Mammary epithelial cell (primary cell): ENCODE results near the gene GNAS-AS1.

Source experiments
- EZH2 ChIP-seq: IDR thresholded peaks from 2 replicates; pipeline ENCODE4 v1.6.1; 2012; ENCODE audit warnings: low read length, inconsistent platforms, borderline replicate concordance
- TF ChIP-seq, protein P1 (sequence below), 2 donors: IDR thresholded peaks in 1 of 2; conservative IDR thresholded peaks in 1 of 2; 2 replicates each; pipeline ENCODE4 v1.5.1; 2011 to 2012; ENCODE audit warnings: inconsistent platforms in 2 of 2, low read length in 2 of 2, mild to moderate bottlenecking in 2 of 2, control low read depth in 1 of 2, low read depth in 1 of 2; ENCODE audit not compliant: insufficient read depth in 1 of 2; ENCODE audit errors: extremely low read depth in 1 of 2

DNA sequence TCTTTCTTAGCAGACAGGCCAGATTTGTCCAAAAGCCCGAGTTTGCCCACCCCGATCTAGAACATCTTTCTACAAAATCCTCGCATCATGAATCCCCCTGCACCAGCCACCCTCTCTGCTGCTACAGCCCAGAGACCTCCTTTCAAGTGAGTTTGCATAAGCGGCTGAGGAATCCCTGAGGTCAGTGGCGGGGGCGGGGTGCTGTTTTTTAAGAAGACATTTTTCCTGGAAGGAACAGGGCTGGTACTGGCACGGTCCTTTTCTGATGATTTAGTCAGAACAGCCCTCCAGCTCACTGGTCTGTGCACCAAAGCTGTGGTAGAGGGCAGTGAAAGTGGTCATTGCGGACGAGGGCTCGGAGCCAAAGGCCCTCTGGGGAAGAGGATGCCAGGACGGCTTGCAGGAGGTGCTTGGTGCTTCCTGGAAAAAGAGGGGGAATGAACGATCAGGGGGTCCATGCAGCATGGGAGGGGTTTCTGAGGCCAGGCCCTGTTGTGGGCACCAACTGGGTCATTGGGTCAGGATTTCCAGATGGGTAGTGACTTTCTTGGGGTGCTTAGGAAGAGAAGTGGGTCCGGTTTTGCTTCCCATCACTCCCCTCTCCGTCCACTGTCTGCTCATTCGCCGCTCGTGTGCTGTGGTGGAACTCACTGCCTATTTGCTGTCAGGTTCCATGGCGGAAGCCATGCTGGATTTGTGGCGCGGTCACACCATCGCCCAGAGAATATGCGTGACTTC is 50.4 kb downstream of the GNAS-AS1 start:
- TF ChIP-seq, protein P1, sequence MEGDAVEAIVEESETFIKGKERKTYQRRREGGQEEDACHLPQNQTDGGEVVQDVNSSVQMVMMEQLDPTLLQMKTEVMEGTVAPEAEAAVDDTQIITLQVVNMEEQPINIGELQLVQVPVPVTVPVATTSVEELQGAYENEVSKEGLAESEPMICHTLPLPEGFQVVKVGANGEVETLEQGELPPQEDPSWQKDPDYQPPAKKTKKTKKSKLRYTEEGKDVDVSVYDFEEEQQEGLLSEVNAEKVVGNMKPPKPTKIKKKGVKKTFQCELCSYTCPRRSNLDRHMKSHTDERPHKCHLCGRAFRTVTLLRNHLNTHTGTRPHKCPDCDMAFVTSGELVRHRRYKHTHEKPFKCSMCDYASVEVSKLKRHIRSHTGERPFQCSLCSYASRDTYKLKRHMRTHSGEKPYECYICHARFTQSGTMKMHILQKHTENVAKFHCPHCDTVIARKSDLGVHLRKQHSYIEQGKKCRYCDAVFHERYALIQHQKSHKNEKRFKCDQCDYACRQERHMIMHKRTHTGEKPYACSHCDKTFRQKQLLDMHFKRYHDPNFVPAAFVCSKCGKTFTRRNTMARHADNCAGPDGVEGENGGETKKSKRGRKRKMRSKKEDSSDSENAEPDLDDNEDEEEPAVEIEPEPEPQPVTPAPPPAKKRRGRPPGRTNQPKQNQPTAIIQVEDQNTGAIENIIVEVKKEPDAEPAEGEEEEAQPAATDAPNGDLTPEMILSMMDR (conservative IDR thresholded peaks at IDR 0.05 in 1 of 2, IDR thresholded peaks at IDR 0.05 in 1 of 2; ENCODE audit: extremely low read depth in 1 of 2, insufficient read depth in 1 of 2, low read depth in 1 of 2, low read length in 2 of 2) = no peak
- no peak for TF ChIP-seq EZH2
